SK-N-MC (cell line): ENCODE measurements around the gene SLC7A1.

Source experiments
- EZH2 ChIP-seq: fragments of 200-600 bp; sonication (generic); IDR thresholded peaks from one replicate; pipeline ENCODE4 v1.6.1; 2017; ENCODE audit warnings: antibody characterized with exemption
- FOXP2 ChIP-seq: optimal IDR thresholded peaks from 2 replicates; pipeline ENCODE3; 2011; ENCODE audit warnings: mild to moderate bottlenecking, moderate library complexity; ENCODE audit not compliant: insufficient read depth; ENCODE audit errors: extremely low read length, control extremely low read depth
- POLR2AphosphoS5 ChIP-seq: IDR thresholded peaks from 2 replicates; pipeline ENCODE4 v1.6.1; 2012; ENCODE audit warnings: mild to moderate bottlenecking, low read depth, low read length, borderline replicate concordance

- no peak for TF ChIP-seq EZH2
- no peak for TF ChIP-seq POLR2AphosphoS5
- TF ChIP-seq FOXP2: no peak
These were observed 78.6 kb downstream of the SLC7A1 start for GRCh38 chr13:29516880-29517279.
